Measurements from ENCODE around the gene EHMT1. TPM values are rescaled to one million over a fixed set of nuclear protein-coding genes. Genes with fewer than 3 reads are reported as not detected.
"Not testable (repeated sequence)": the region's sequence is repeated elsewhere in the genome, so short reads cannot be mapped to it uniquely, and the experiment has no call there.

The EHMT1 gene
- total RNA-seq, 1 donor from 2014 or later: 65.3 TPM

DNA sequence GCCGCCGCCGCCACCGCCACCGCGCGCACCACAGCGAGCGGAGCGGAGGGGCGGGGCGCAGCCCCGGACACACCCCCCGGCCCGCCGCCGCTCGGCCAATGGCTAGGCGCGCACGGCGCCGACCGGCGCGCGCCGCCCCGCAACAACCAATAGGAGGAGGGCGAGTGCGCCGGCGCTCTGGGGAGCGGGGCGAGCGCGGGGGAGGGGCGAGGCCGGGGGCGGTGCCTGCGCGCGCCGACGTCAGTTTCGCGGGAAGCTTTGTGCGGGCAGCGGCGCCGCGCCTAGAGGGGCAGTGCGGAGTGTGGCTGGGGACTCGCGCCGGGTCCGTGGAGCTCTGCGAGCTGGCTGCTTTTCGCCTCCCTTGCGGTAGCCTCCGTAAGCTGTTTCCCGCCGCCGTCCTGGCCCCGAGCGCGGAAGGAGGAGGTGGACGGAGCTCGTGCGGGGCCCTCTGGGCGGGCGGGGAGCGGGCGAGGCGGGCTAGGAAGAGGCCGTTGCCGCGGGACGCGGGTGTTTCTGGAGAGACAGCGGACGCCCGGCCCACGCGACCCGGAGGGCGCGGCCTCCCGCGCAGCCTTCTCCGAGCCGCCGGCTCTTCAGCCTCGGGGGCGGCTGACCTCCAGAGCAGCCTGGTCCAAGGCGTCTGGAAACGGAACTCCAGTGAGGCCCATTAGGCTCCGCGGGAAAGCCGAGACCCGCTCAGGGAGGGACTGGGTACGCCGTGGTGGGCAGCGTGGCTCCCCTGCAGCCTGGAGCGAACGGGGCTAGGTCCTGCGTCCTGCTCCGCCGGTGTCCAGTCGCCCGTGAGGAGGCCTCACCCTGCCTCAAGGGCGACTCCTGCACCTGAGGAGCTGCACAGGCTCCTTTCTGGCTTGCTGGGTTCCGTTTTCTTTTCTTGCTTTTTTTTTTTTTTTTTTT lies 28.1 kb upstream of the EHMT1 start, which contains the start of gene ZMYND19:
TSS of gene ZMYND19 (minus strand) at position 44 of the 915 bp plus-strand sequence. CDS start 249 bp downstream, outside the sequence.
- peak; percentile 93 for DNase-seq

- no peak for DNase-seq
Observed at GRCh38 chr9:137592767-137593166, 26.0 kb upstream of the EHMT1 start.

DNA sequence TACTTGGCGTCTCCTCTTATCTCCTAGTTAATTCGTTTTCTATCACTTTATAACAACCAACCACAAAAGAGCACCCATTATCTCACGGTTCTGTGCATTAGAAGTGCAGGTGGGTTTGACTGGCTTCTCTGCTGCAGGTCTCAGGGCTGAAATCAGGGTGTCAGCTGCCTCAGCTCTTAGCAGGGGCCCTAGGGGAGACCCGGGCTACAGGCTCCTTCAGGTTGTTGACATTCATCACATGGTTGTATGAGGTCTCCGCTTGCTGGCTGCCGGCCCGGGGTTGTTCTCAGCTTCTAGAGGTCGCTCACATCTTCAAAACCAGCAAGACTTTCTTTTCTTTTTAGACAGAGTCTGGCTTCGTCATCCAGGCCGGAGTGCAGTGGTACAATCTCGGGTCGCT lies 25.6 kb upstream of the EHMT1 start:
- no peak for DNase-seq

DNA sequence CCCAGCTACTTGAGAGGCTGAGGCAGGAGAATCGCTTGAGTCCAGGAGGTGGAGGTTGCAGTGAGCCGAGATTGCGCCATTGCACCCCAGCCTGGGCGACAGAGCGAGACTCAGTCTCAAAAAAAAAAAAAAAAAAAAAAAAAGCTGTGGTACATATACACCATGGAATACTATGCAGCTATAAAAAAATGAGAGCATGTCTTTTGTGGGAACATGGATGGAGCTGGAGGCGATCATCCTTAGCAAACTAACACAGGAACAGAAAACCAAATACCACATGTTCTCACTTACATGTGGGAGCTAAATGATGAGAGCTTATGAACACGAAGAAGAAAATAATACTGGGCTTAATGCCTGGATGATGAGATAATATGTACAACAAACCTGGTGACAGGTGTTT lies 22.2 kb upstream of the EHMT1 start:
- DNase-seq: not testable (repeated sequence)

DNA sequence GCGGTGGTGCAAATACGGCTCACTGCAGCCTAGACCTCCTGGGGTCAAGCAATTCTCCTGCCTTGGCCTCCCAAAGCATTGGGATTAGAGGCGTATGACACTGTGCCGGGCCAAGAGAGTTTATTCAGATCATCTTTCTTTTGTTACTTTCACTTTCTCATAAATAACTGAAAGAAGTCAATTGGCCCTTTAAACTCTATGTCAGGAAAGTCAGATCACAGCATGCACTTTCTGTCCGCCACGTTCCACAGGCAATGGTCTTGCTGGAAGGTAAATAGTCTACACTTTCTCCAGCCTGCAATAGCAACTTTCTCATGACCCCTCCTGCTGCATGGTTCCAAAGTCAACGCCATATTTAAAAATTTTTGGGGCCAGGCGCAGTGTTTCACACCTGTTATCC lies 19.9 kb upstream of the EHMT1 start:
- no peak for DNase-seq

- no peak for DNase-seq
Observed at GRCh38 chr9:137602661-137603060, 16.1 kb upstream of the EHMT1 start.

DNA sequence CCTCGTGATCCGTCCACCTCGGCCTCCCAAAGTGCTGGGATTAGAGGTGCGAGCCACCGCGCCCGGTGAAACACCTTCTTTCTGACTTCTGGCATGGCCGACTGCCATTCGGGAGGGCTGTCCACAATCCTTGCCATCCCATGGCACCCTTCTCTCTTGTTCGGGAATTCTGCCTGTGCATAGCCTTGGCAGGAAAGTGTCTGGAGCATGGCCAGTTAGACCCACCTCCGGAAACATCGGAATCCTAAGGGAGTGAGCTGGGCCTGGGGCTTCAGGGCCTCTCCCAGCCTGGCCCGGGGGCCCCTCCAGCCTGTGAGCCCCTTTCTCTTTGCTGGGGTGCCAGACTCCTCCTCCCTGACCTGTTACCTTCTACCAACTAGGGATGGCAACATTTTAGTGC lies 14.9 kb upstream of the EHMT1 start:
- no peak for DNase-seq

GRCh38 chr9:137604345-137605086 lies 14.3 kb upstream of the EHMT1 start:
- no peak for DNase-seq

DNA sequence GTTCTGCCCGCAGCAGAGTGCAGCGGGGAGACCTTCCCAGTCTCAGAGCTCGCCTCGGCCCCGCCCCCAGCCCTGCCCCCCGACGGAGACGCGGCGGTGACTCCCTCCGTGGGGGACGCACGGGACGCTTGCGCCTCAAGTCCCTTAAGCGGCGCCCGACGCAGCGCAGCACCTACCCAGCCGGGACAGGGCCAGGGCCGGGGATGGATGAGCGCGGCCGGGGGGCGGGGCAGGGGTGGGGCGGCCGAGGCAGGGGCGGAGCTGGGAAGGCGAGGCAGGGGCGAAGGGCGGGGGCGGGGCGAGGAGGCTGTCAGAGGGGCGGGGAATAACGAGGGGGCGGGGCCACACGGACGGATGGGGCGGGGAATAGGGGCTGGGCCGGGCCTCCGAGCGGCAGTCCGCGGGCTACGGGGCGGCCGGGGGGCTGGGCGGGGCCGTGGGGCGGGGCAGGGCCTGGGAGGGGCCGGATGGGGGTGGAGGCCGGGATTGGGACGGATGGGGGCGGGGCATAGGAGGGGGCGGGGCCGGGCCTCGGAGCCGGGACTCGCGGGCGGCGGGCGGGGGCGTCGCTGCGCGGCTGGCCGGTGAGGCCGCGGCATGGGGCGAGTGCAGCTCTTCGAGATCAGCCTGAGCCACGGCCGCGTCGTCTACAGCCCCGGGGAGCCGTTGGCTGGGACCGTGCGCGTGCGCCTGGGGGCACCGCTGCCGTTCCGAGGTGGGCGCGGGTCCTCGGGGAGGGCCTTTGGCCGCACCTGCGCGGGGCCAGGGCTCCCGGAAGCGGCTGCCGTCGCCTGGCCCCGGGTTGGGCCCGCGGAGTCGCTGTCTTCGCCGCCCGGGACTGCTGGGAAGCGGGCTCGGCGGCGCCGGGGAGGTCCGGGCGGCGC lies 13.4 kb upstream of the EHMT1 start, which contains the start of gene ARRDC1:
TSS of gene ARRDC1 (plus strand) at position 566 of the 884 bp plus-strand sequence. CDS start at position 598, 32 bp downstream.
- peak; percentile 92 for DNase-seq

DNA sequence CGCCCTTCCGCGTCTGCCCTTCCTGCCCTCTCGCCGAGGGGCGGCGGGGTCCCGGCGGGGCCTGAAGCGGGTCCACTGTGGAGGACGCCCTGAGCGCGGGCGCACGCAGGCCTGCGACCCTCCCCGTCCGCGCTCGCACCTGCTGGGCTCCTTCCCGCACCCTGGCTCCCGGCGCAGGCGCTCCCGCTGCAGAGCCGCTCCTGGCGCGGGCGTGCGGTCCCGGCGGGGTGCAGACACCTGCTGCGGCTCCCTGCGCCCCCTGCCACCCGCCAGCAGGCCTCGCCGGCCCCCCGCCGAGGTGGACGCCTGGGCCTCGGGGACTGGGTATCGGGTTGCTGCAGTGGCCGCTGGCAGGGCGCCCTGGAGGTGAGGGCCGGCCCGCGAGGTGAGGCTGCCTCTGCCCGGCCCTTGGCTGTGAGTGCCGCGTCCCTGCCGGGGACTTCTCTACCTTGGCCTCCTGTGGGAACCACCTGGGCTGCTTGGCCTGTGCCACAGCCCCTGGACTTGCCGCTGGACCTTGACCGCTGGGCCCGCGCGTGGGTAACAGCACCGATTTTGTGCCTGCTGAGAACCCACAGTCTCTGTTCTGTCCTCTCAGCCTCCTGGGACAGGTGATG lies 12.7 kb upstream of the EHMT1 start:
- DNase-seq: no peak

GRCh38 chr9:137606734-137607138 lies 12.1 kb upstream of the EHMT1 start:
- DNase-seq: no peak

GRCh38 chr9:137607141-137607857 lies 11.5 kb upstream of the EHMT1 start:
- DNase-seq: no peak

GRCh38 chr9:137610944-137611343 lies 7.9 kb upstream of the EHMT1 start:
- no peak for DNase-seq

DNA sequence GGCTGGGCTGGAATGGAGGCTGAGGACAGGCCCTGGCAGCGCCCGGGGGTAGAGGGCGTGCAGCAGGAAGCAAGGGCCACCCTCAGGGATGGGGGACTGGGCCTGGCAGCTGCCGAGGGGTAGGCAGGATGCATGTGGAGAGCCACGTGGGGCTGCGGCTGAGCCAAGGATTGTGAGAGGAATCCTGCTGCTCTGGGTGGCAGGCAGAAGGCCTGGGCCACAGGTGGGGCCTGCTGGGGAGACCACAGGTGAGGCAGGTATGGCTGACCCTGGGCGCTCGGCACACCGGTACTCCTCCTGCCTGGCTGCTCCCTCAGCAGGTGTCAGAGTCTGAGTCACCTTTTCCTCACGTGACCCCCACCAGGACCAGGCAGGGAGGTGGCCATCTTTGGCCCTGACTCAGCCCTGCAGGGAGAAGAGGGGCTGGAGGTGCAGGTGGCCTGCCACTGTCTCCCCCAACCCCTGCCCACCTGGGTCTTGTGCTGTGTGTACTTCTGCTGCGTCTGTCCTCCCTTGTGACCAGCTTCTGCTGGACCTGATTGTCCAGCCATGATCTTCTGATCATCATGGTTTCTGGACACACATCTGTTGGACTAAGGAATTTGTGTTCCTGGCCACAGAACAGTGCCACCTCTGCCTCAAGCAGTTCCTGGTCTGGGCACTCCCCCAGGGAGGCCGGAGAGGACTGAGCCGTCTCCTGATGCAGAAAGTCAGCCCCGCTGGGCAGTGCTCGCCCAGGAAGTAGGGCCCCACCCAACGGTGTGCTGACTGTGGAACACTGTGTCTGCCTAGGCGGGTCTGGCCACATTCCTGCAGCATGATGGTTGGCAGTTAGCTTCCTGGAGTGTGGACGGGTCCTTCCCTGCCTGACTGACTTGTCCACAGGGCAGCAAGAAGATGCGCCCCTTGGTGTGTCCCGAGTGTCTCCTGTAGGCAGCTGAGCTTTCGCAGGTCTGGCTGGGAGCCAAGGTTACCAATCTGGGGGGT lies 6.9 kb upstream of the EHMT1 start:
- peak; percentile 45 for DNase-seq

DNA sequence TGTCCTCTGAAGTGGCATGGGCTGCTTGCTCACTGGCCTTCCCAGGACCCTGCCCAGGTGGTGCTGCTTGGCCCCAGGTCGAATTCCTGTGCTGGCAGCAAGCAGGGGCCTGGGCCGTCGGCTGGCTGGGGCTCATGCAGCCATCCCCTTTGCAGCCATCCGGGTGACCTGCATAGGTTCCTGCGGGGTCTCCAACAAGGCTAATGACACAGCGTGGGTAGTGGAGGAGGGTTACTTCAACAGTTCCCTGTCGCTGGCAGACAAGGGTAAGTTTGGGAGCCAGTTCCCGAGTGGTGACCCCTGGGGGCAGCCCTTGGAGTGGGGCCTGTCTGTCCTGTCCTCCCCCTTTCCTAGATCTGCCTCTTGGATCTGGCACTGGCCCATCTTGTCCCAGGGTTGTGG lies 6.1 kb upstream of the EHMT1 start:
- DNase-seq: no peak

- no peak for DNase-seq
Observed at GRCh38 chr9:137613259-137613658, 5.5 kb upstream of the EHMT1 start.

DNA sequence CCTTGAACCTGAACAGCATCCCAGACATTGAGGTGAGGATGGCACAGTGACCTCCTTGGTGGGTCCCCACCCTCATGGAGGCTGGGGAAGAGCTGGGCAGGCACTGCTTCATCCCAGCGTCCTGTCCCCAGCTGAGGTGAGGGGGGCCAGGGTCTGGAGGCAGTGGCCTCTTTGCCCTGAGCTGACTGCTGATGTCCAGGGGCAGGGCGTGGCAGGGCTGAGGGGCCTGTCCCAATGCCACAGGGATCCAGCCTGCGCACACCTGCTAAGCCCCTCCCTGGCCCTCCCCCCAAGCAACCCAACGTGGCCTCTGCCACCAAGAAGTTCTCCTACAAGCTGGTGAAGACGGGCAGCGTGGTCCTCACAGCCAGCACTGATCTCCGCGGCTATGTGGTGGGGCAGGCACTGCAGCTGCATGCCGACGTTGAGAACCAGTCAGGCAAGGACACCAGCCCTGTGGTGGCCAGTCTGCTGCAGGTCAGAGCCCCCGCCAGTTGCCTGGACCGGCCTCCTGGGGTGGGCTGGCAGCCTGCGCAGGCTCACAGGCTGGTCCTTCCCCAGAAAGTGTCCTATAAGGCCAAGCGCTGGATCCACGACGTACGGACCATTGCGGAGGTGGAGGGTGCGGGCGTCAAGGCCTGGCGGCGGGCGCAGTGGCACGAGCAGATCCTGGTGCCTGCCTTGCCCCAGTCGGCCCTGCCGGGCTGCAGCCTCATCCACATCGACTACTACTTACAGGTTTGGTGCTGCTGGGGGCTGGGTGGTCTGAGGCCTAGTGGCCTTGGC lies 4.9 kb upstream of the EHMT1 start:
- DNase-seq: no peak

GRCh38 chr9:137614631-137615386 lies 4.0 kb upstream of the EHMT1 start:
- no peak for DNase-seq

Measured in dermis blood vessel endothelial cell (primary cell).